GM19395 (cell line): ENCODE results near the gene SMTNL2.
"Not testable (repeated sequence)": the region's sequence is repeated elsewhere in the genome, so short reads cannot be mapped to it uniquely, and the experiment has no call there.

ENCODE experiments used
- ATAC-seq: cut with Tn5 transposase; IDR thresholded peaks from one replicate; pipeline ENCODE4 v1.9.1; 2021; ENCODE audit warnings: mild to moderate bottlenecking, moderate library complexity; ENCODE audit not compliant: unreplicated experiment

SMTNL2 gene

GRCh38 chr17:4631431-4631830 lies 47.1 kb downstream of the SMTNL2 start:
- ATAC-seq = no peak

DNA sequence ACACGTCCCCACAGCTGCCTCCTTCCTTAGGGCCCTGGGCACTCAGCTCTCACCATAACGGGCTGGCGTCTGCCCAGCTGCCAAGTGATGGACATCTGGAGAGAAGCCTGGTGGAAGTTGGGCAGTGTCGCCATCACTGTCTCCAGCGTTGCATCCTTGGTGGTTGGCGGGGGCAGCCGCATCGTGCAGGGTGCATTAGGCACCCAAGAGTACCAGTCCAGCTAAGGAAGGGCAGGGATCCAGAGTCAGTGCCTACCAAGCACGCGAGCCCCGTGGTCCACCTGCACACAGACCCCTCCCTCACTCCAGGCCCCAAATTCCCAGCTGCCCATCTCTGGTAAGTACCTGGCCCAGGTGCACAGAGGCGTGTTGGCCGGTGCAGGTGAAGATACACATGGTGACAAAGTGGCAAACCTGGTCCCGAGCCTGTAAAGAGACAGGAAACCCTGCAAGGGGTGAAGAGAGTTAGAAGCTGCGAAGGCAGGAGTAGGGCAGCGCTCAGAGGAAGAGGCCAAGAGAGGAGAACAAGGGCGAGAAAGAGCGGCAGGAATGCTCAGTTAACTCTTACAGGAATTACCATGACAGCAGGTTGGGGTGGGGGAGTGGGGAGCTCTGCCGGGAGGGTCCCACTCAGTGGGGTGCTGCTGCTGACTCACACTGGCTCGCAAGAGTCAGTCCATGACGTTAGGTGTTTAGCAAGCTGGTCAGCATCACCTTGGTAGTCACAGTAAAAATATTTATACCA lies 47.7 kb downstream of the SMTNL2 start:
- ATAC-seq = no peak

- no peak for ATAC-seq
Measured at GRCh38 chr17:4632581-4632920, 48.2 kb downstream of the SMTNL2 start.

- ATAC-seq = no peak
Measured at GRCh38 chr17:4633643-4634042, 49.3 kb downstream of the SMTNL2 start.

DNA sequence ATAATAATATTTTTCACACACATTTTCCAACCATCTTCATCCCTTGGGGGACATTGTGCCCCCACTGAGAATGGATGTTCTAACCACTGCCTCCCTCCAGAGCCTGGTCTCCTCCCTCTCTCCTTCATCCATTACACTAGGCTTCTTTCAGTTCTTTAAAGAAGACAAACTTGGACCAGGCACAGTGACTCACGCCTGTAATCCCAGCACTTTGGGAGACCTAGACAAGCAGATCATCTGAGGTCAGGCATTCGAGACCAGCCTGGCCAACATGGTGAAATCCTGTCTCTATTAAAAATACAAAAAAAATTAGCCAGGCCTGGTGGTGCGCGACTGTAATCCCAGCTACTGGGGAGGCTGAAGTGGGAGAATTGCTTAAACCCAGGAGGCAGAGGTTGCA lies 50.6 kb downstream of the SMTNL2 start:
- ATAC-seq = no peak

DNA sequence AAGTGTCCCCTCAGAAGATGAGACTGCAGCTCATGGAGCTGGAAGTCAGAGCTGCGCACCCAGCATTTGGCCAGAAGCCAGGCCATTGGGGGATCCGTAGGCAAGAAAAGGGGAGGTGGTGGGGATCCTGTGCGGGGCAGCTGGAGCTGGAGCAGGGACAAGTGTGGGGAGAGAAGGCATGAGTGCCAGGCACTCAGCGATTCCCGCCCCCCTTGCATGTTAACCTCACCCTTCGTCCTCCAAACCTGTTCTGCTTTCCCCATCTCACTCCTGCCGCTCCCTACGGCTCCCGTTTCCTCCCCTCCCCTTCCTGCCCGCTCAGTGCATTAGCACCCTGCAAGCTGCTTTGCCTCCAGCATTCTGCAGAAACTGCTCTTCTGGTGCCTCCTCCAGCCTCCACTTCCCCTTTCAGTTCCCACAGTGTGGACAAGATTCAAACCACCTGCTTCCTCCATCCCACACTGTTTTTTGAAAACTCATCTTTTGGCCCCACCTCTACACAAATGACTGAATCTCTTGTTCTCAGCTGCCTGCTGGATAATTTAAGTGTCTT lies 51.6 kb downstream of the SMTNL2 start:
- ATAC-seq = peak; percentile 66

- no peak for ATAC-seq
Measured at GRCh38 chr17:4636474-4637100, 52.3 kb downstream of the SMTNL2 start.

DNA sequence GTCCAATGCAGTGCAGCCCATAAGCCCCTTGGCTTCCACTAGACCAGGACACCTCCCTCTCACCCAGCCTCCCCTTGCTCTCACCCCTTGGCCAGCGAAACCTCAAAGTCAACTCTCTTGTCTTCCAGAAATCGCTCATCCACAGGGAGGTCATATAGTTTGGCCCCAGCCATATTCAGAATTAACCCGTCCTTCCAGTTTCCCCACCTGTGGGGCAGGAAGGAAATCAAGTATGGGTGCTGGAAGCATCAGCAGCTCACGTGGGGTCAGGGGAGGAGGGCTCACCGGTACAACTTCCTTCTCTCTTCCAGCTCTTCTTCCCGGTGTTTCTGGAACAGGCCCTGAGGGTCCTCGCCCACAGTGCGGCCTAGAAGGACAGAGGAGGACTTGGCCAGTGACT lies 54.4 kb downstream of the SMTNL2 start:
- ATAC-seq = not testable (repeated sequence)

DNA sequence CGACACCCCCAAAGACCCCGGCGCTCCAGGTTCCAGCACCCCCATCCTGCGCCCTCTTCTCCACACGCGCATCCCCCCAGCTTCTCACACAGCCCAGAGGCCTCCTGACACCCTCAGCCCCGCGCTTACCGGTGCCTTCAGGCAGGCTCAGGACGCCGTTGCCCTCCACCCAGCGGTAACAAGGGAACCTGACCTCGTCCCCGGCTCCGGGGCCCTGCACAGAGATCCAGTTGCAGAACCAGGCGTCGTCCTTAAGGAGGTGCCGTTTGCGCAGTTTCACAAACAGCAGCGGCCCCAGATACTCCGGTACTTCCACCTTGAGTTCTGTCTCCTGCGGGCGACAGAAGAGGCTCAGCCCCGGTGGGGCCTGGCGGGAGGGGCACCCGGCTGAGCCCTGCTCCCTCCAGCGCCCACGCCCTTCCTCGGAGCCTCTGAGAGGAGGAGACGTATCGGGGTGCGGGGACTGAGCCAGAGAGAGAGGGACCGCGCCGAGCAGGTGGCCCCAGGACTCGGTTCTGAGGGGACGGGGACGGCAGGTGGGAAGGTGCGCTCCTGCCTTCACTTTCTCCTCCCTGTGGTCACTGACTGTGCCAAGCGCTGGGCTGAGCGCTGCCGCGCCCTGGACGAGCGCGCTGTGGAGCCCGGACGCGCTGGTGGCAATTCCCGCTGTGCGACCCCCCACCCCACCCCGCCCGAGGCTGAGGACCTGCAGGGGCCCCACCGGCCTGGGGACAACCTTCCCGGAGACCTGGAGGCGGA lies 55.2 kb downstream of the SMTNL2 start:
- ATAC-seq = not testable (repeated sequence)

DNA sequence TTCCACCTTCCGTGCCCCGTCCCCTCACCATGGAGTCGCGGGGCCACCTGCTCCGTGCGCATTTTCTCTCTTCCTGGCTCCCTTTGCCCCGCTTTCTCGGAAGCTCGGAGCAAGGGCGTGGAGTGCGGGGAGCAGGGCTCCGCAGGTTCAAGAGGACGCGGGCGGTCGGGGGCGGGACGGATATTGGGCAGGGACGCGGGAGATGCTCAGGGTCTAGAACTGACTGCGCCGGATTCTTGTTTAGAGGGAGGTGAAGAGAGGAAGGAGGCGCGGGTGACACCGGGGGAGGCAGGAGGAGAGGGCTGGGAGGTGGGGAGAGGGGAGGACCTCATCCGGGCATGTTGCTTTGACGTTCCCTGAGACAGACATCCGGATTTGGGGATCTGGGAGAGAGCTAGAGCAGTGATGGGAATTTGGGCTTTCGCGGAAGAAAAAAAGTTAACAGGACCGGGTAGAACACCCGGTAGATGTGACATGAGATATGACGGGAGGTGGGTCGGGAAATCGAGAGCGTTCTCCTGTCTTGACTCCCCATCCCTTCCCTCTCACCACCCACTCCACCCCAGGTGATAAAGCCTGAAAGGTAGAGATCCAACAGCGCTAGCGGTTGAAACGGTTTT lies 56.4 kb downstream of the SMTNL2 start:
- ATAC-seq = not testable (repeated sequence)

- no peak for ATAC-seq
Measured at GRCh38 chr17:4641297-4642195, 57.2 kb downstream of the SMTNL2 start, which contains the start of gene ALOX15. TSS of gene ALOX15 (minus strand) at chr17:4641678. CDS start at chr17:4641651, 27 bp downstream.

DNA sequence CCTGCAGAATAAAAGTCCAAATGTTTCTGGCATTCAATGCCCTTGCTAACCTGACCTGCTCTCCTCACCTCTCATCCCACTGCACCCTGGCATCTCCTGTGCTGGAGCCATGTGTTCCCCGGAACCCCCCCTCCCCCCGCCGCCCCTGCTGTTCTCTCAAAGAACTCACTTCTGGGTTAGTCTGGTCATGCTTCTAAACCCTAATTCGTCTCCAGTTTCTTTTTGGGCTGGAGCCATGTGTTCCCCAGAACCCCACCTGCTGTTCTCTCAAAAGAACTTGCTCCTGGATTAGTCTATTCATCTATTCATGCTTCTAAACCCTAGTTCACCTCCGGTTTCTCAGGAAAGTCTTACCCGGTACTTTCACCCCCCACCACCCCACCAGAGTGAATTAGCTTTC lies 58.0 kb downstream of the SMTNL2 start:
- no peak for ATAC-seq

GRCh38 chr17:4643676-4644075 lies 59.3 kb downstream of the SMTNL2 start:
- ATAC-seq = no peak

DNA sequence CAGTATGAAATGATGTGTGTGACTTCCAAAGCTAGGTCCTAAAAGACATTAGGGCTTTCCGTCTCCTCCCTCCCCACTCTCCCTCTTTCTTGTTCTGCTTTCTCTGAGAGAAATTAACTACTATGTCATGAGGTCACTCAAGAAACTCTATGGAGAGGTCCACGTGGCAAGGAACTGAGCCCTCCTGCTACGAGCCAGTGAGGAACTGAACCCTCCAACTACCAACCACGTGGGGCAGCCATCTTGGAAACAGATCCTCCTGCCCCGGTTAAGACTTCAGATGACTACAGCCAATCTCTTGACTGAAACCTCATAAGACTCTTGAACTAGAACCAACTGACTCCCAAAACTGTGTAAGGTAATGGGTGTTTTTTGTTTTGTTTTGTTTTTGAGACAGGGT lies 61.3 kb downstream of the SMTNL2 start:
- no peak for ATAC-seq

GRCh38 chr17:4648741-4649140 lies 64.4 kb downstream of the SMTNL2 start:
- ATAC-seq = no peak

- no peak for ATAC-seq
Measured at GRCh38 chr17:4652997-4653396, 68.7 kb downstream of the SMTNL2 start.

DNA sequence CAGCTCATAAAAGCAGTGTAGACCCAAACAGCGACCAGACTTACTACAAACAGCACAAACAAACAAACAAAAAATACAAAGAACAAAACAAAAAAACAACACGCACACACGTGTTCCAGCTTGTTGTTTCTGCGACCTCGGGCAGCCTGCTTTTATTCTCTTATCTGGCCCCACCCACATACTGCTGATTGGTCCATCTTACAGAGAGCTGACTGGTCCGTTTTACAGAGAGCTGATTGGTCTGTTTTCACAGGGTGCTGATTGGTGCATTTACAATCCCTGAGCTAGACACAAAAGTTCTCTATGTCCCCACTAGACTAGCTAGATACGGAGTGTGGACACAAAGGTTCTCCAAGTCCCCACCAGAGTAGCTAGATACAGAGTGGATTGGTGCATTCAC lies 71.6 kb downstream of the SMTNL2 start:
- not testable (repeated sequence) for ATAC-seq

DNA sequence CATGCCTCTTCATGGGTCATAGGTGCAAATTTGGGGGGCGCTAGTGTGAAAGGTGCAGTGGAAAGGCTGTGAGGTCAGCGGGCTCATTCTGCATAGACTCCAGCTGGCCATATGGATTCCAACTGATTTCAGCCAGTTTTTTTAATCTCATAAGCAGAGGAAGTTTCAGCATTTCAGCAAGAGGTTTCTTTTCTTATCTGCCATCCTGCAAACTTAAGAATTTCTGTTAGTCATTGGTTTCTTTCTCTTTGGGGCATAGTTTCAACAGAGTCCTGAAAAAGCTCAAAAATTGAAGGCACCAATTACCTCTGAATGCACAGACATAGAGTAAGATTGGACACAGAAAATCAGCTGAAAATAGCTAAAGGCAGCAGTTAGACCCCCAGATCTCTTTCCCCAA lies 73.3 kb downstream of the SMTNL2 start:
- no peak for ATAC-seq
